K562 (cell line): ENCODE results near the gene SEC61A1. TPM values are rescaled to one million over a fixed set of nuclear protein-coding genes. Genes with fewer than 3 reads are reported as not detected.

Experiments
- CHCHD3 ChIP-seq: fragments of 250-450 bp; sonication (Bioruptor Pico); IDR thresholded peaks from 2 replicates; pipeline ENCODE4 v2.1.2; 2022; ENCODE audit warnings: mild to moderate bottlenecking
- CREB3 ChIP-seq: fragments of 450-650 bp; conservative IDR thresholded peaks from 2 replicates; pipeline ENCODE4 v1.6.1; 2016; ENCODE audit warnings: missing genetic modification characterization, low read depth, mild to moderate bottlenecking, missing compliant biosample characterization, moderate library complexity
- EWSR1 ChIP-seq: fragments of 450-650 bp; IDR thresholded peaks from 2 replicates; pipeline ENCODE4 v1.6.1; 2018; ENCODE audit warnings: borderline replicate concordance, mild to moderate bottlenecking, low read depth, moderate library complexity; ENCODE audit not compliant: partially characterized antibody
- GMEB1 ChIP-seq: fragments of 250-450 bp; sonication (Bioruptor Pico); IDR thresholded peaks from 2 replicates; pipeline ENCODE4 v1.4.0; 2020; ENCODE audit warnings: mild to moderate bottlenecking
- HDAC3 ChIP-seq: fragments of 450-650 bp; IDR thresholded peaks from 2 replicates; pipeline ENCODE4 v1.6.1; 2018; ENCODE audit warnings: borderline replicate concordance, mild to moderate bottlenecking, moderate library complexity; ENCODE audit not compliant: partially characterized antibody
- HMGN3 ChIP-seq: IDR thresholded peaks from 2 replicates; pipeline ENCODE4 v1.6.1; 2011; ENCODE audit warnings: borderline replicate concordance, low read depth, mild to moderate bottlenecking, mixed read lengths, low read length; ENCODE audit not compliant: insufficient read length; ENCODE audit errors: extremely low read depth
- HMGXB4 ChIP-seq: sonication (generic); formaldehyde crosslinking; IDR thresholded peaks from 2 replicates; pipeline ENCODE4 v1.8.1; 2023; ENCODE audit warnings: mild to moderate bottlenecking, missing genetic modification reagents
- HOXB6 ChIP-seq: fragments of 250-450 bp; sonication (Bioruptor Pico); IDR thresholded peaks from 2 replicates; pipeline ENCODE4 v1.5.1; 2022; ENCODE audit warnings: mild to moderate bottlenecking, borderline replicate concordance
- KHSRP ChIP-seq: fragments of 450-650 bp; IDR thresholded peaks from 2 replicates; pipeline ENCODE4 v1.6.1; 2017
- NFXL1 ChIP-seq: fragments of 450-650 bp; formaldehyde crosslinking; IDR thresholded peaks from 2 replicates; pipeline ENCODE4 v1.4.0; 2021; ENCODE audit warnings: mild to moderate bottlenecking
- PKNOX1 ChIP-seq: fragments of 450-650 bp; IDR thresholded peaks from 2 replicates; pipeline ENCODE4 v1.6.1; 2016
- SMAD2 ChIP-seq: fragments of 150-350 bp; IDR thresholded peaks from 2 replicates; pipeline ENCODE4 v1.6.1; 2014; ENCODE audit warnings: low read depth, mild to moderate bottlenecking, low read length
- TAF9B ChIP-seq: fragments of 450-650 bp; IDR thresholded peaks from 2 replicates; pipeline ENCODE4 v1.6.1; 2018; ENCODE audit warnings: mild to moderate bottlenecking; ENCODE audit not compliant: partially characterized antibody
- TCF3 ChIP-seq: sonication (generic); formaldehyde crosslinking; IDR thresholded peaks from 2 replicates; pipeline ENCODE4 v1.4.0; 2020; ENCODE audit warnings: mild to moderate bottlenecking, missing genetic modification reagents
- TCF7L2 ChIP-seq: fragments of 150-350 bp; IDR thresholded peaks from 2 replicates; pipeline ENCODE4 v1.6.1; 2016; ENCODE audit warnings: low read depth, mild to moderate bottlenecking, low read length, moderate library complexity
- ZNF282 ChIP-seq: sonication (generic); formaldehyde crosslinking; IDR thresholded peaks from 2 replicates; pipeline ENCODE4 v1.8.1; 2023; ENCODE audit warnings: missing genetic modification reagents
- ZNF740 ChIP-seq, 3 experiments: fragments of 200-800 bp in 1 of 3; sonication (Bioruptor generic) in 1 of 3; sonication (generic) in 1 of 3; formaldehyde crosslinking in 1 of 3; IDR thresholded peaks; 2 replicates each; pipeline versions ENCODE4 v1.6.1 to v1.8.0; 2016 to 2022; ENCODE audit warnings: mild to moderate bottlenecking in 2 of 3, missing compliant biosample characterization in 2 of 3, missing genetic modification characterization in 2 of 3, missing genetic modification reagents in 1 of 3
- ZNF79 ChIP-seq: fragments of 250-450 bp; sonication (Bioruptor Pico); IDR thresholded peaks from 2 replicates; pipeline ENCODE4 v1.4.0; 2020; ENCODE audit warnings: low read depth, mild to moderate bottlenecking, moderate library complexity
- polyA plus RNA-seq, 8 experiments: library from polyadenylated mRNA; depleted of rRNA in 4 of 8; stranded (reverse) in 5 of 8; unstranded in 3 of 8; fragments of >200 nt; fragmentation: Nextera tagmentation in 2 of 8; fragmentation: Illumina TruSeq in 1 of 8; extraction: Ambion mirVana in 2 of 8; extraction: Trizol in 1 of 8; gene quantifications; 2 replicates each; pipeline versions ENCODE4 v1.2.1 to v1.2.3, GENCODE V29; 2011 to 2014; ENCODE audit warnings: inconsistent platforms in 1 of 8, missing spikeins in 1 of 8
- total RNA-seq, 7 experiments: library from RNA; depleted of rRNA in 6 of 7; stranded (reverse); fragments of >200 nt in 6 of 7; fragmentation: Illumina TruSeq in 2 of 7; extraction: Trizol in 2 of 7; gene quantifications; 2 replicates each; pipeline versions ENCODE4 v1.2.1 to v1.2.3, GENCODE V29; 2011 to 2021; ENCODE audit warnings: low replicate concordance in 1 of 7

The SEC61A1 gene
- total and polyA plus RNA-seq, 9 of the 15 experiments (the other 6 are each of a cell fraction or from before 2014, with no cell fraction given), result 1.9 to 140 (median 79.1) TPM

- TF ChIP-seq HMGXB4 (CRISPR knock-in tag) (no peak; the same call in 1 of the 2 replicates), CREB3 (tag) (no peak), HMGN3 (peak; percentile 33), KHSRP (no peak), EWSR1 (no peak), SMAD2 (no peak), TCF7L2 (no peak), NFXL1 (no peak), ZNF740 (CRISPR knock-in tag; IDR thresholded peaks at IDR 0.05) (no peak), ZNF740 (tag; IDR thresholded peaks at IDR 0.05) (no peak), ZNF79 (CRISPR knock-in tag) (no peak), TAF9B (no peak), GMEB1 (peak; percentile 66), CHCHD3 (CRISPR knock-in tag) (no peak), ZNF282 (CRISPR knock-in tag) (no peak), HOXB6 (CRISPR knock-in tag) (no peak), PKNOX1 (no peak), HDAC3 (no peak), TCF3 (no peak)
Measured at GRCh38 chr3:128075522-128076482, 23.6 kb downstream of the SEC61A1 start (continued).
